HepG2 (cell line): Measurements from ENCODE around the gene CAD. TPM values are rescaled to one million over a fixed set of nuclear protein-coding genes. Genes with fewer than 3 reads are reported as not detected.
A peak's percentile ranks its signal among the peaks of the same experiment; 100 is the strongest.

Source experiments
- ARID3A ChIP-seq: IDR thresholded peaks from 2 replicates; pipeline ENCODE4 v1.6.1; 2012; ENCODE audit warnings: low read depth, low read length, improper control_type of control experiment
- CCAR2 ChIP-seq: fragments of 200-400 bp; formaldehyde crosslinking; optimal IDR thresholded peaks from 2 replicates; pipeline ENCODE3; 2018; ENCODE audit warnings: low read depth, mild to moderate bottlenecking, low read length, moderate library complexity
- CREB3 ChIP-seq: sonication (generic); formaldehyde crosslinking; IDR thresholded peaks from 2 replicates; pipeline ENCODE4 v1.5.0; 2020; ENCODE audit warnings: missing genetic modification reagents
- DMAP1 ChIP-seq: IDR thresholded peaks from 2 replicates; pipeline ENCODE4 v1.6.1; 2016
- FOXA3 ChIP-seq: IDR thresholded peaks from 2 replicates; pipeline ENCODE4 v1.6.1; 2016; ENCODE audit warnings: missing genetic modification reagents, missing compliant biosample characterization
- FOXO4 ChIP-seq: sonication (generic); formaldehyde crosslinking; conservative IDR thresholded peaks from 2 replicates; pipeline ENCODE4 v1.8.1; 2023; ENCODE audit warnings: missing genetic modification reagents
- HNF1B ChIP-seq: sonication (generic); formaldehyde crosslinking; IDR thresholded peaks from 2 replicates; pipeline ENCODE4 v1.5.1; 2020; ENCODE audit warnings: mild to moderate bottlenecking, moderate library complexity, missing genetic modification reagents
- HOXA5 ChIP-seq: sonication (generic); formaldehyde crosslinking; IDR thresholded peaks from 2 replicates; pipeline ENCODE4 v1.4.0; 2020; ENCODE audit warnings: missing genetic modification reagents
- MED1 ChIP-seq: sonication (generic); formaldehyde crosslinking; IDR thresholded peaks from 2 replicates; pipeline ENCODE4 v1.4.0; 2020; ENCODE audit warnings: missing genetic modification reagents
- PRPF4 ChIP-seq: fragments of 200-400 bp; formaldehyde crosslinking; IDR thresholded peaks from 2 replicates; pipeline ENCODE4 v1.6.1; 2016; ENCODE audit warnings: low read length, low read depth; ENCODE audit not compliant: poor library complexity, severe bottlenecking
- TFDP2 ChIP-seq: sonication (generic); formaldehyde crosslinking; IDR thresholded peaks from 2 replicates; pipeline ENCODE4 v1.4.0; 2020; ENCODE audit warnings: missing genetic modification reagents
- UBTF ChIP-seq: sonication (generic); formaldehyde crosslinking; IDR thresholded peaks from 2 replicates; pipeline ENCODE4 v1.4.0; 2020; ENCODE audit warnings: mild to moderate bottlenecking, missing genetic modification reagents
- ZBTB3 ChIP-seq: sonication (generic); formaldehyde crosslinking; IDR thresholded peaks from 2 replicates; pipeline ENCODE4 v1.4.0; 2020; ENCODE audit warnings: low read depth, mild to moderate bottlenecking, moderate library complexity, missing genetic modification reagents, borderline replicate concordance
- ZNF546 ChIP-seq: sonication (generic); formaldehyde crosslinking; conservative IDR thresholded peaks from 2 replicates; pipeline ENCODE4 v1.8.1; 2023; ENCODE audit warnings: mild to moderate bottlenecking, missing genetic modification reagents
- ZNF550 ChIP-seq: sonication (generic); formaldehyde crosslinking; IDR thresholded peaks from 2 replicates; pipeline ENCODE4 v1.4.0; 2020; ENCODE audit warnings: mild to moderate bottlenecking, missing genetic modification reagents, borderline replicate concordance
- ZNF580 ChIP-seq: IDR thresholded peaks from 2 replicates; pipeline ENCODE4 v1.6.1; 2016; ENCODE audit warnings: low read depth, borderline replicate concordance
- ZNF672 ChIP-seq: sonication (generic); formaldehyde crosslinking; IDR thresholded peaks from 2 replicates; pipeline ENCODE4 v1.8.1; 2022; ENCODE audit warnings: missing genetic modification reagents
- ZNF674 ChIP-seq: sonication (generic); formaldehyde crosslinking; IDR thresholded peaks from 2 replicates; pipeline ENCODE4 v1.5.0; 2020; ENCODE audit warnings: low read depth, mild to moderate bottlenecking, missing genetic modification reagents
- ZNF703 ChIP-seq: sonication (generic); formaldehyde crosslinking; IDR thresholded peaks from 2 replicates; pipeline ENCODE4 v1.5.1; 2020; ENCODE audit warnings: missing genetic modification reagents, mild to moderate bottlenecking, moderate library complexity, borderline replicate concordance
- polyA plus RNA-seq, 8 experiments: library from polyadenylated mRNA; depleted of rRNA in 3 of 8; stranded (reverse) in 7 of 8; unstranded in 1 of 8; fragments of >200 nt; fragmentation: Illumina TruSeq in 4 of 8; extraction: Trizol in 4 of 8; gene quantifications; 2 replicates each; pipeline versions ENCODE4 v1.2.1 to v1.2.3, GENCODE V29; 2011 to 2016; ENCODE audit warnings: low read depth in 4 of 8, missing spikeins in 1 of 8, mixed read lengths in 1 of 8; ENCODE audit not compliant: insufficient read depth in 1 of 8
- total RNA-seq, 5 experiments: library from RNA; depleted of rRNA; stranded (reverse); fragments of >200 nt; fragmentation: Illumina TruSeq; extraction: Trizol; gene quantifications; 2 replicates each; pipeline ENCODE4 v1.2.3, GENCODE V29; 2016; ENCODE audit warnings: low read depth in 1 of 5

CAD gene
- total and polyA plus RNA-seq, 2 of the 13 experiments (the other 11 are each of a cell fraction or from before 2014, with no cell fraction given) = 21.7 to 37.0 TPM

- TF ChIP-seq ZNF546 = no peak
- peak; percentile 83; the same call in 1 of the 2 replicates for TF ChIP-seq HOXA5 (CRISPR knock-in tag)
- TF ChIP-seq ZNF550 (CRISPR knock-in tag) = 0 out of 2 replicates have a peak, but pooled peaks have one; percentile 44
- TF ChIP-seq ZNF674 = no peak
- no peak for TF ChIP-seq FOXO4 (CRISPR knock-in tag)
- TF ChIP-seq DMAP1 (CRISPR knock-in tag) = 0 out of 2 replicates have a peak, but pooled peaks have one; percentile 51
- TF ChIP-seq UBTF (CRISPR knock-in tag) = peak; percentile 87
- TF ChIP-seq CREB3 (CRISPR knock-in tag) = no peak
- TF ChIP-seq MED1 (CRISPR knock-in tag) = peak; percentile 41; the same call in 1 of the 2 replicates
- TF ChIP-seq FOXA3 (CRISPR knock-in tag) = peak; percentile 52
- no peak for TF ChIP-seq ZBTB3 (CRISPR knock-in tag)
- TF ChIP-seq ZNF703 (CRISPR knock-in tag) = 0 out of 2 replicates have a peak, but pooled peaks have one; percentile 54
- peak; percentile 77; the same call in 1 of the 2 replicates for TF ChIP-seq HNF1B (CRISPR knock-in tag)
- peak; percentile 71; the same call in 1 of the 2 replicates for TF ChIP-seq ZNF580 (CRISPR knock-in tag)
- TF ChIP-seq TFDP2 (CRISPR knock-in tag) = peak; percentile 70; the same call in 1 of the 2 replicates
- no peak for TF ChIP-seq PRPF4
- TF ChIP-seq CCAR2 = no peak
- TF ChIP-seq ZNF672 (CRISPR knock-in tag) = no peak
- TF ChIP-seq ARID3A = no peak
Observed at GRCh38 chr2:27249891-27250651, 32.9 kb downstream of the CAD start (continued).
